Osteoblast (primary cell): ENCODE results near the gene STOX1. TPM values are rescaled to one million over a fixed set of nuclear protein-coding genes. Genes with fewer than 3 reads are reported as not detected.
"Not testable (repeated sequence)": the region's sequence is repeated elsewhere in the genome, so short reads cannot be mapped to it uniquely, and the experiment has no call there.

Source experiments
- DNase-seq: peaks from one replicate; pipeline ENCODE4 v3.0.0; 2011; ENCODE audit warnings: low spot score, mixed read lengths; ENCODE audit not compliant: insufficient read length; ENCODE audit errors: missing footprints
- H2AFZ ChIP-seq: 2 replicates; pipeline ENCODE4 v1.6.0; 2011; ENCODE audit warnings: mild to moderate bottlenecking, low read length
- H3K27ac ChIP-seq: 2 replicates; pipeline ENCODE4 v1.5.1; 2011; ENCODE audit warnings: mild to moderate bottlenecking, low read depth, low read length, moderate library complexity
- H3K27me3 ChIP-seq: 2 replicates; pipeline ENCODE4 v1.6.0; 2012; ENCODE audit warnings: mild to moderate bottlenecking, control low read depth, inconsistent platforms, low read length, moderate library complexity; ENCODE audit not compliant: insufficient read depth
- H3K36me3 ChIP-seq: 2 replicates; pipeline ENCODE4 v1.5.1; 2011; ENCODE audit warnings: mild to moderate bottlenecking, low read length, control low read depth, moderate library complexity; ENCODE audit not compliant: insufficient read depth
- H3K4me1 ChIP-seq: 2 replicates; pipeline ENCODE4 v1.5.1; 2011; ENCODE audit warnings: mild to moderate bottlenecking, low read length, control low read depth, moderate library complexity; ENCODE audit not compliant: insufficient read depth
- H3K4me2 ChIP-seq: 2 replicates; pipeline ENCODE4 v1.6.0; 2011; ENCODE audit warnings: mild to moderate bottlenecking, low read length; ENCODE audit not compliant: insufficient read depth
- H3K4me3 ChIP-seq: fragments of 200-600 bp; sonication (generic); 3 replicates; pipeline ENCODE4 v1.5.1; 2012; ENCODE audit warnings: mild to moderate bottlenecking, low read length, inconsistent platforms; ENCODE audit not compliant: insufficient read depth
- H3K79me2 ChIP-seq: 2 replicates; pipeline ENCODE4 v1.6.0; 2012; ENCODE audit warnings: mild to moderate bottlenecking, low read length, control low read depth, inconsistent platforms; ENCODE audit not compliant: insufficient read depth
- H3K9me3 ChIP-seq: 2 replicates; pipeline ENCODE4 v1.5.1; 2011; ENCODE audit warnings: low read depth, low read length, control low read depth
- H4K20me1 ChIP-seq: 2 replicates; pipeline ENCODE4 v1.6.0; 2012; ENCODE audit warnings: mild to moderate bottlenecking, low read length, control low read depth; ENCODE audit not compliant: insufficient read depth
- total RNA-seq: library from RNA; depleted of rRNA; stranded (reverse); fragments of >200 nt; gene quantifications from 2 replicates; pipeline ENCODE4 v1.2.3, GENCODE V29; 2012
- TF ChIP-seq, protein P1 (sequence below): IDR thresholded peaks from 2 replicates; pipeline ENCODE4 v1.5.1; 2011; ENCODE audit warnings: mild to moderate bottlenecking, low read depth, low read length, moderate library complexity; ENCODE audit errors: extremely low read depth

The STOX1 gene
- total RNA-seq, 1 donor, result under 0.01 TPM

- H3K36me3 ChIP-seq, result peaks cover 10% of the 10 kb centered on the region
Observed at GRCh38 chr10:68925489-68925888, 98.2 kb downstream of the STOX1 start.

GRCh38 chr10:68929157-68929556 lies 101.8 kb downstream of the STOX1 start:
- not testable (repeated sequence) for H4K20me1 ChIP-seq, H3K4me2 ChIP-seq, H3K4me3 ChIP-seq, H3K9me3 ChIP-seq, H3K27me3 ChIP-seq, H3K4me1 ChIP-seq, DNase-seq, H3K27ac ChIP-seq, H2AFZ ChIP-seq
- peaks cover 17% of the 10 kb centered on the region for H3K36me3 ChIP-seq
- peaks cover 41% of the 10 kb centered on the region for H3K79me2 ChIP-seq

More at GRCh38 chr10:68925489-68925888, 98.2 kb downstream of the STOX1 start:
- Histone ChIP-seq H3K4me1 (peaks cover 5% of the 10 kb centered on the region), H3K79me2 (peaks cover 44% of the 10 kb centered on the region), H3K27ac (no peak overlapping the region), H3K27me3 (no peaks in the 10 kb centered on the region), H4K20me1 (peaks cover 14% of the 10 kb centered on the region), H2AFZ (no peak overlapping the region), H3K4me3 (no peak overlapping the region), H3K9me3 (no peaks in the 10 kb centered on the region), H3K4me2 (no peak overlapping the region)
- DNase-seq, result no peak
- TF ChIP-seq, protein P1, sequence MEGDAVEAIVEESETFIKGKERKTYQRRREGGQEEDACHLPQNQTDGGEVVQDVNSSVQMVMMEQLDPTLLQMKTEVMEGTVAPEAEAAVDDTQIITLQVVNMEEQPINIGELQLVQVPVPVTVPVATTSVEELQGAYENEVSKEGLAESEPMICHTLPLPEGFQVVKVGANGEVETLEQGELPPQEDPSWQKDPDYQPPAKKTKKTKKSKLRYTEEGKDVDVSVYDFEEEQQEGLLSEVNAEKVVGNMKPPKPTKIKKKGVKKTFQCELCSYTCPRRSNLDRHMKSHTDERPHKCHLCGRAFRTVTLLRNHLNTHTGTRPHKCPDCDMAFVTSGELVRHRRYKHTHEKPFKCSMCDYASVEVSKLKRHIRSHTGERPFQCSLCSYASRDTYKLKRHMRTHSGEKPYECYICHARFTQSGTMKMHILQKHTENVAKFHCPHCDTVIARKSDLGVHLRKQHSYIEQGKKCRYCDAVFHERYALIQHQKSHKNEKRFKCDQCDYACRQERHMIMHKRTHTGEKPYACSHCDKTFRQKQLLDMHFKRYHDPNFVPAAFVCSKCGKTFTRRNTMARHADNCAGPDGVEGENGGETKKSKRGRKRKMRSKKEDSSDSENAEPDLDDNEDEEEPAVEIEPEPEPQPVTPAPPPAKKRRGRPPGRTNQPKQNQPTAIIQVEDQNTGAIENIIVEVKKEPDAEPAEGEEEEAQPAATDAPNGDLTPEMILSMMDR, result no peak

- Histone ChIP-seq H3K36me3 (peaks cover 24% of the 10 kb centered on the region), H3K79me2 (peaks cover 35% of the 10 kb centered on the region)
- H3K27ac ChIP-seq, H4K20me1 ChIP-seq, H3K4me1 ChIP-seq, H3K9me3 ChIP-seq, H3K27me3 ChIP-seq, H3K4me3 ChIP-seq, H3K4me2 ChIP-seq, H2AFZ ChIP-seq, DNase-seq: not testable (repeated sequence)
Observed at GRCh38 chr10:68929888-68930287, 102.6 kb downstream of the STOX1 start.

DNA sequence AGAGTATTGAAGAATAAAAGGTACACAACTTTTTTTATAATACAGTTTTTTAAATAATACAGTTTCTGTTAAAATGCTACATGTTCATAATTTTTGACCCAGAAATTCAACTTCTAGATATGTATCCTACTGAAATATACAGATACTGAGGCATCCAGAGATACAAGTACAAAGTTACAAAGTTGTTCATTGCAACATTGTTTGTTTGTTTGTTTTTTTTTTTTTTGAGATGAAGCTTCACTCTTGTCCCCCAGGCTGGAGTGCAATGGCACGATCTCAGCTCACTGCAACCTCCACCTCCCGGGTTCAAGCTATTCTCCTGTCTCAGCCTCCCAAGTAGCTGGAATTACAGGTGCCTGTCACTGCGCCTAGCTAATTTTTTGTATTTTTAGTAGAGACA lies 105.5 kb downstream of the STOX1 start:
- not testable (repeated sequence) for DNase-seq, H2AFZ ChIP-seq, H3K9me3 ChIP-seq, H3K4me3 ChIP-seq, H3K27ac ChIP-seq, H3K27me3 ChIP-seq, H3K4me2 ChIP-seq, H3K4me1 ChIP-seq, H4K20me1 ChIP-seq
- H3K79me2 ChIP-seq, result peaks cover 14% of the 10 kb centered on the region
- peaks cover 38% of the 10 kb centered on the region for H3K36me3 ChIP-seq

GRCh38 chr10:68934994-68935393 lies 107.7 kb downstream of the STOX1 start:
- no peaks in the 10 kb centered on the region for H3K9me3 ChIP-seq
- H3K27ac ChIP-seq, result no peak overlapping the region
- no peak overlapping the region for H2AFZ ChIP-seq
- H3K27me3 ChIP-seq, result no peaks in the 10 kb centered on the region
- H3K36me3 ChIP-seq, result peaks cover 50% of the 10 kb centered on the region
- H3K4me2 ChIP-seq, result no peak overlapping the region
- no peaks in the 10 kb centered on the region for H3K4me1 ChIP-seq
- H3K4me3 ChIP-seq, result no peak overlapping the region
- H3K79me2 ChIP-seq, result peaks cover 28% of the 10 kb centered on the region
- H4K20me1 ChIP-seq, result no peaks in the 10 kb centered on the region
- TF ChIP-seq, protein P1, result no peak
- DNase-seq, result no peak
